Upper lobe of right lung (tissue), 1 donor: ENCODE data around the gene CDCA7L. TPM values are rescaled to one million over a fixed set of nuclear protein-coding genes. Genes with fewer than 3 reads are reported as not detected.

ENCODE experiments used
- ATAC-seq: fragments of 200-7000 bp; cut with Tn5 transposase; one replicate; pipeline ENCODE4 v1.9.1; 2020; ENCODE audit warnings: mild to moderate bottlenecking, moderate library complexity
- DNase-seq: peaks from one replicate; pipeline ENCODE4 v3.0.0-alpha.2; 2020
- H3K27ac ChIP-seq: fragments of 200-600 bp; one replicate; pipeline ENCODE4 v1.8.0; 2022
- H3K27me3 ChIP-seq: fragments of 200-600 bp; one replicate; pipeline ENCODE4 v1.8.0; 2022; ENCODE audit warnings: mild to moderate bottlenecking
- H3K36me3 ChIP-seq: fragments of 200-600 bp; one replicate; pipeline ENCODE4 v1.8.0; 2022
- H3K4me1 ChIP-seq: fragments of 200-600 bp; one replicate; pipeline ENCODE4 v1.8.0; 2022
- H3K4me3 ChIP-seq: fragments of 200-600 bp; one replicate; pipeline ENCODE4 v1.8.0; 2022; ENCODE audit warnings: mild to moderate bottlenecking
- H3K9me3 ChIP-seq: fragments of 200-600 bp; one replicate; pipeline ENCODE4 v1.8.0; 2022
- intact Hi-C: fragments of 100-400 bp; cut with DNase I; formaldehyde crosslinking; loops from one replicate; pipeline ENCODE4 v1.11.0; 2022
- long read RNA-seq: library from polyadenylated mRNA; unstranded; transcript quantifications from one replicate; pipeline ENCODE4 v2.0.0, GENCODE V29; 2021
- total RNA-seq: library from RNA; stranded (reverse); fragmentation: NEBNext Ultra II Directional; extraction: Animal tissue kit (Norgen Biotek cat#: 25700); gene quantifications from one replicate; pipeline ENCODE4 v1.2.1, GENCODE V29; 2021
- TF ChIP-seq, protein P1 (sequence below): fragments of 200-600 bp; IDR thresholded peaks from one replicate; pipeline ENCODE4 v1.8.0; 2022; ENCODE audit warnings: antibody characterized with exemption
- donor health status: DM: no; HTN: yes; CAD: no; lungs with severe emphysema.

The CDCA7L gene, protein sequence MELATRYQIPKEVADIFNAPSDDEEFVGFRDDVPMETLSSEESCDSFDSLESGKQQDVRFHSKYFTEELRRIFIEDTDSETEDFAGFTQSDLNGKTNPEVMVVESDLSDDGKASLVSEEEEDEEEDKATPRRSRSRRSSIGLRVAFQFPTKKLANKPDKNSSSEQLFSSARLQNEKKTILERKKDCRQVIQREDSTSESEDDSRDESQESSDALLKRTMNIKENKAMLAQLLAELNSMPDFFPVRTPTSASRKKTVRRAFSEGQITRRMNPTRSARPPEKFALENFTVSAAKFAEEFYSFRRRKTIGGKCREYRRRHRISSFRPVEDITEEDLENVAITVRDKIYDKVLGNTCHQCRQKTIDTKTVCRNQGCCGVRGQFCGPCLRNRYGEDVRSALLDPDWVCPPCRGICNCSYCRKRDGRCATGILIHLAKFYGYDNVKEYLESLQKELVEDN
- total RNA-seq = 41.2 TPM
- long read RNA-seq, transcript CDCA7L-203 (10 exons, 3,066 nt) = major isoform, 38 of 85 reads
- long read RNA-seq, transcript CDCA7L-202 (9 exons, 1,830 nt) = minor isoform, 10 of 85 reads
- long read RNA-seq, partial matches to known transcripts = 4 of 85 reads
- long read RNA-seq, other reads (novel, unspliced or antisense) = 30 of 85 reads

DNA sequence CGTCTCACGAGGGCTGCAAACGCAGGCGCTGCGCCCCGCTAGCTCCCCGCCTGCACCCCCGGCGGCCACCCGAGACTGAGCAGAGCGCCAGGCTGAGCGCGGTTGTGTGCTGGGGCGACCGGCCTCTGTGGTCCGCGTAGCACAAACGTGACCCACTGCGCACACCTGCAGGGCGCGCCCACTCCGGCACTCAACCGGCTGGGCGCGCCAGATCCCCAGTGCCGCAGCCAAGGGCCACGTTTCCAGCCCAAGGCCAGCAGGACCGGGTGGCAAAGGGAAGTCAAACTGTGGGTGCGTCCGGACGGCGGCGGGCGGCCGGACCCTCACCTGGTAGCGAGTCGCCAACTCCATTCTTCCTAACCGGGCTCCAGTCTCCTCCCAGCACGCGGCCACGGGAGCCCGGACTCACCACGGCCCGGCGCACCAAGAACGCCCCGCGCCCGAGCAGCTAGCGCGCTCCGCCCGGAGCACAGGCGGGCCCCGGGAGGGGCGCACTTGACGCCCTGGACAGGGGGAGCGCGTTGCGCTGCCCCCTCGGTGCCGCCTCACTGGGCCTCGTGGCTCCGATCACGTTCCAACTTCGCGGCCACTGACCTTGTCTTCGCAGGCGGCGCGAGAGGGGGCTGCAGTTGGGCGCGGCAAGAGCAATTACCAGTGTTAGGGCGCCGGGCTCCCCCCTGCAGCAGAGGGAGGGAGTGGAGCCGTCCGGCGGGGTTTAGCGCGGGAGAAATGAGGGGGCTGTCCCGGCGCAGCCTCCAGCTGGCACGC lies at the start of gene CDCA7L:
Gene CDCA7L, minus strand, starts transcription at position 446 of the 768 bp plus-strand sequence. Its CDS starts 95 bp downstream, at position 351.
- TF ChIP-seq, protein P1, sequence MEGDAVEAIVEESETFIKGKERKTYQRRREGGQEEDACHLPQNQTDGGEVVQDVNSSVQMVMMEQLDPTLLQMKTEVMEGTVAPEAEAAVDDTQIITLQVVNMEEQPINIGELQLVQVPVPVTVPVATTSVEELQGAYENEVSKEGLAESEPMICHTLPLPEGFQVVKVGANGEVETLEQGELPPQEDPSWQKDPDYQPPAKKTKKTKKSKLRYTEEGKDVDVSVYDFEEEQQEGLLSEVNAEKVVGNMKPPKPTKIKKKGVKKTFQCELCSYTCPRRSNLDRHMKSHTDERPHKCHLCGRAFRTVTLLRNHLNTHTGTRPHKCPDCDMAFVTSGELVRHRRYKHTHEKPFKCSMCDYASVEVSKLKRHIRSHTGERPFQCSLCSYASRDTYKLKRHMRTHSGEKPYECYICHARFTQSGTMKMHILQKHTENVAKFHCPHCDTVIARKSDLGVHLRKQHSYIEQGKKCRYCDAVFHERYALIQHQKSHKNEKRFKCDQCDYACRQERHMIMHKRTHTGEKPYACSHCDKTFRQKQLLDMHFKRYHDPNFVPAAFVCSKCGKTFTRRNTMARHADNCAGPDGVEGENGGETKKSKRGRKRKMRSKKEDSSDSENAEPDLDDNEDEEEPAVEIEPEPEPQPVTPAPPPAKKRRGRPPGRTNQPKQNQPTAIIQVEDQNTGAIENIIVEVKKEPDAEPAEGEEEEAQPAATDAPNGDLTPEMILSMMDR = peak; percentile 4
- Histone ChIP-seq H3K9me3 (no peaks in the 10 kb centered on the region), H3K36me3 (no peaks in the 10 kb centered on the region), H3K4me3 (peak within 1 kb of the TSS; percentile 75), H3K27ac (peak within 1 kb of the TSS; percentile 78), H3K27me3 (no peaks in the 10 kb centered on the region), H3K4me1 (peaks cover 18% of the 10 kb centered on the region)
- DNase-seq = peak; percentile 92
- peak; percentile 93 for ATAC-seq
- intact Hi-C loops = no loop called here

DNA sequence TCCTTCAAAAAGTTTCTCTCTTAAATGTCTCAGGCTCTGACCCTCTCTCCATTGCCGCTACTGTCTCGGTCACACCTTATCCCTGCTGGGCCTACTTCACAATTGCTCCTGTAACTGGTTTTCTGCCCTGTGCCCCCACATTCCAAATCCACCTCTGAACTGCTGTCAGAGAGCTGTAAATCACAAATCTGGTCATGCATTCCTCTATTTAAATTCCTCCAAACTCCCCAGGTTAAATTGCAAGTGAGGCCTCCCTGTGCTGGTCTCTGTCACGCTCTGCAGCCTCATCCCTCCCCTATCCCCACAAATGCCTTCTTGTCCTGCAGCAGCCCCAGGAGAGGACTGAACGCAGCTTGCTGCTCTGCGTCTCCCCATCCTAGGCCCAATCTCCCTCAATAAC lies 40.4 kb upstream of the CDCA7L start:
- ATAC-seq = no peak
- H3K27me3 ChIP-seq = no peaks in the 10 kb centered on the region
- TF ChIP-seq, protein P1 = no peak
- H3K9me3 ChIP-seq = no peaks in the 10 kb centered on the region
- no peak overlapping the region for H3K4me3 ChIP-seq
- no peak overlapping the region for H3K27ac ChIP-seq
- DNase-seq = no peak
- intact Hi-C loops = no loop called here
- no peaks in the 10 kb centered on the region for H3K4me1 ChIP-seq
- no peaks in the 10 kb centered on the region for H3K36me3 ChIP-seq

DNA sequence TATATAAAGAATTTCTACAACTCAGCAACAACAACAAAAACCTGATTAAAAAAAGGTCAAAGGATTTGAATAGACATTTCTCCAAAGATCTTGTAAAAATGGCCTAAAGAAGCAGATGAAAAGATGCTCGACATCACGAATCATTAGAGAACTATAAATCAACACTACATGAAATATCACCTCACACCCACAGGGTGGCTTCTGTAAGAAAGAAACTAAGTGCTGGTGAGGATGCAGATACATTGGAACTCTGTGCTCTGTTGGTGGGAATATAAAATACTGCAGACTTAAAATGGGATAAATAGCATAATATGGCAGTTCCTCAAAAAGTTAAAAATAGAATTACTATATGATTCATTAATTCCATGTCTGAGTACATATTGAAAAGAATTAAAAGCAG lies 38.3 kb upstream of the CDCA7L start:
- H3K27ac ChIP-seq = no peak overlapping the region
- no peak for DNase-seq
- intact Hi-C loops = no loop called here
- H3K4me1 ChIP-seq = no peaks in the 10 kb centered on the region
- no peaks in the 10 kb centered on the region for H3K36me3 ChIP-seq
- H3K27me3 ChIP-seq = no peaks in the 10 kb centered on the region
- ATAC-seq = no peak
- H3K4me3 ChIP-seq = no peak overlapping the region
- TF ChIP-seq, protein P1 = no peak
- no peaks in the 10 kb centered on the region for H3K9me3 ChIP-seq

DNA sequence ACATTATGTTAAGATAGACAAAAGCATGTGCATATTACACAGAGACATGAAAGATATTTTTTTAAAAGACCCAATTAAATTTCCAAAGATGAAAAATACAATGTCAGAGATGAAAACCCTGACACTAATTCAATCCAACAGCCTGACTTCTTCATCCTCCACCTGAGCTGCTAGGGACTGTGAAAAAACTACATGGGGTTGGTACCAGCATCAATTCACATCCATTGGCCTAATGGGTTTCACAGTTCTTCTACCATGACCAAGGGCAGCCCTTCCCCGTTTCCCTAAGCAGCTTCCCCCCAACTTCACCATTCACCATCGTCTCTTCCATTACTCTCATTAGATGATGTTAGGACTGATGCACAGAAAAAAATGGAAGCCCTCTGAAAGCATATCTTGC lies 37.4 kb upstream of the CDCA7L start:
- Histone ChIP-seq H3K9me3 (no peaks in the 10 kb centered on the region), H3K27ac (no peak overlapping the region), H3K4me1 (no peaks in the 10 kb centered on the region), H3K4me3 (no peak overlapping the region), H3K27me3 (no peaks in the 10 kb centered on the region), H3K36me3 (no peaks in the 10 kb centered on the region)
- intact Hi-C loops = no loop called here
- TF ChIP-seq, protein P1 = no peak
- DNase-seq (no peak), ATAC-seq (no peak)

DNA sequence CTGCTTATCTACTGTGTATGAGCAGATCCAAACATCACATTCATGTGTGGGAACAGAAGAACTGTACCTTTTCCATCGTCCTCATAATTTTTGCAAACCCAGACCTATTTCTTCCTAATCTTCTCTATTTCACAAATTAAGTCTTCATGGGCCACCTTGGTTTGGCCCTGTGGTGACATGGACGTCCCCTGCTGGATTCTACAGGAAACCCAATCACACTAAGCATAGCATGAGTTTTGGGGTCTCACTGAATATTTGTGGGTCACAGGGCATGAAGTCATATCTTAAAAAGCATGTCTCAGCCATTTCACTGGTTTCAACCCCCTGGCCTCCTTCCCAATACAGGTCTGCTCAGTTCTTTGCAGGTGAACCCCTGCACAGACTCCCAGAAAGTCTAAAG lies 35.8 kb upstream of the CDCA7L start:
- DNase-seq = no peak
- intact Hi-C loops = no loop called here
- Histone ChIP-seq H3K27me3 (no peaks in the 10 kb centered on the region), H3K4me1 (no peaks in the 10 kb centered on the region), H3K4me3 (no peak overlapping the region), H3K9me3 (no peaks in the 10 kb centered on the region), H3K27ac (no peak overlapping the region), H3K36me3 (no peaks in the 10 kb centered on the region)
- TF ChIP-seq, protein P1 = no peak
- no peak for ATAC-seq
